ENCODE data around the gene PPP2R5A. TPM values are rescaled to one million over a fixed set of nuclear protein-coding genes. Genes with fewer than 3 reads are reported as not detected.

PPP2R5A gene
- total and polyA plus RNA-seq, 2 of the 13 experiments (the other 11 are each of a cell fraction or from before 2014, with no cell fraction given) = 22.0 to 31.4 TPM

DNA sequence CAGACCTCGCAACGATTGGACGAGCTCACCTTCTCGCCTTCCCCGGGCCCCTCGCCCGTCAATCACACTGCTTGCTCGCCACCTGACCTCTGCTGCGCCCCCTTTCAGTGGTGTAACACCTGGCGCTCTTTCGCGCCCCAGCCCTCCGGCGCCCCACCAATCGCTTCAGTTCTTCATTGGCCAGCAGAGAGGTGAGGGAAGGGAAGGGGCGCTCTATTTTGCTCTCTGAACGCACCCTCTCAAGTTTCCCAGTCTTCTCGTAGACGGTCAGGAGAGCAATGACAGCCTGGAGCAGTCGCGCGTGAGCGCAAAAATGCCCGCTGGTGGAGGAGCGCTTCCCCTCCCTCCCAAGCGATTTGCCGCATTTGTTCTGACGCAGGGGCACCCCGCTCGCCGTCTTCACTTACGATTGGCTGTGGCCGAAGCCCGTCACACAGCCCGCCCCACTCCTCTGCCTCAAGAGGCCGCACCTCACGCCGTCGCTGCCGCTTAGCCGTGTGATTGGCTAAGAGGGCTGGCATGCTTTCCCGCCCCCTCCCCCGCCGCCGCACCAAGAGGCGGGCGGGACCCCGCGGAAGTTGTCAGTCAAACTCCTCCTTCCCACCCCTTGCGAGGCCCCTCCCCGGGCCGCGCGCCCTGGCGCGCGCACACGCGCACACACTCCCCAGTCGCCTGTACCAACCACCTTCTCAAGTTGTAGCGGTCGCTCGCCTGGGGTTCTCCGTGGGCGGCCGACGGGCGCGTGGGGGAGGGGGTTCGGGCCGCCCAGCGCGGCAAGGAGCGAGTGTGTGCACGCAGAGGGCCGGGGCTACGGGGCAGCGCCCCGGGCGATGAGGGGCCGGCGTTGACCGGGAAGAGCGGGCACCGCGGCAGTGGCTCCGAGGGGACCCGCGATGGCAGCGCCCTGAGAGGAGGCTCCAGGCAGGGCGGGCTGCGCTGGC is at the start of gene PPP2R5A (continued):
- no peak for TF ChIP-seq PRPF4 (IDR thresholded peaks at IDR 0.05; ENCODE audit: low read depth, low read length, poor library complexity, severe bottlenecking)
- TF ChIP-seq MED13 (CRISPR knock-in tag; IDR thresholded peaks at IDR 0.05) = no peak; the same call in 1 of the 2 replicates
- TF ChIP-seq ZNF7 (CRISPR knock-in tag; IDR thresholded peaks at IDR 0.05) = peak; percentile 51
- no peak for TF ChIP-seq POLR2AphosphoS2 (IDR thresholded peaks at IDR 0.05; ENCODE audit: low read depth, low read length)
- TF ChIP-seq FIP1L1 (IDR thresholded peaks at IDR 0.05; ENCODE audit: borderline replicate concordance, insufficient read depth, low read depth, low read length) = no peak; the same call in 1 of the 2 replicates
- TF ChIP-seq, protein P1, sequence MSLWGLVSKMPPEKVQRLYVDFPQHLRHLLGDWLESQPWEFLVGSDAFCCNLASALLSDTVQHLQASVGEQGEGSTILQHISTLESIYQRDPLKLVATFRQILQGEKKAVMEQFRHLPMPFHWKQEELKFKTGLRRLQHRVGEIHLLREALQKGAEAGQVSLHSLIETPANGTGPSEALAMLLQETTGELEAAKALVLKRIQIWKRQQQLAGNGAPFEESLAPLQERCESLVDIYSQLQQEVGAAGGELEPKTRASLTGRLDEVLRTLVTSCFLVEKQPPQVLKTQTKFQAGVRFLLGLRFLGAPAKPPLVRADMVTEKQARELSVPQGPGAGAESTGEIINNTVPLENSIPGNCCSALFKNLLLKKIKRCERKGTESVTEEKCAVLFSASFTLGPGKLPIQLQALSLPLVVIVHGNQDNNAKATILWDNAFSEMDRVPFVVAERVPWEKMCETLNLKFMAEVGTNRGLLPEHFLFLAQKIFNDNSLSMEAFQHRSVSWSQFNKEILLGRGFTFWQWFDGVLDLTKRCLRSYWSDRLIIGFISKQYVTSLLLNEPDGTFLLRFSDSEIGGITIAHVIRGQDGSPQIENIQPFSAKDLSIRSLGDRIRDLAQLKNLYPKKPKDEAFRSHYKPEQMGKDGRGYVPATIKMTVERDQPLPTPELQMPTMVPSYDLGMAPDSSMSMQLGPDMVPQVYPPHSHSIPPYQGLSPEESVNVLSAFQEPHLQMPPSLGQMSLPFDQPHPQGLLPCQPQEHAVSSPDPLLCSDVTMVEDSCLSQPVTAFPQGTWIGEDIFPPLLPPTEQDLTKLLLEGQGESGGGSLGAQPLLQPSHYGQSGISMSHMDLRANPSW (CRISPR knock-in tag; IDR thresholded peaks at IDR 0.05; ENCODE audit: borderline replicate concordance) = no peak; the same call in 1 of the 2 replicates
- TF ChIP-seq FOXP1 (IDR thresholded peaks at IDR 0.05) = no peak
- no peak for TF ChIP-seq FOXP1 (CRISPR knock-in tag; IDR thresholded peaks at IDR 0.05)
- peak; percentile 54; the same call in 1 of the 2 replicates for TF ChIP-seq ZNF788 (CRISPR knock-in tag; IDR thresholded peaks at IDR 0.05; ENCODE audit: borderline replicate concordance)
- TF ChIP-seq, protein P2, sequence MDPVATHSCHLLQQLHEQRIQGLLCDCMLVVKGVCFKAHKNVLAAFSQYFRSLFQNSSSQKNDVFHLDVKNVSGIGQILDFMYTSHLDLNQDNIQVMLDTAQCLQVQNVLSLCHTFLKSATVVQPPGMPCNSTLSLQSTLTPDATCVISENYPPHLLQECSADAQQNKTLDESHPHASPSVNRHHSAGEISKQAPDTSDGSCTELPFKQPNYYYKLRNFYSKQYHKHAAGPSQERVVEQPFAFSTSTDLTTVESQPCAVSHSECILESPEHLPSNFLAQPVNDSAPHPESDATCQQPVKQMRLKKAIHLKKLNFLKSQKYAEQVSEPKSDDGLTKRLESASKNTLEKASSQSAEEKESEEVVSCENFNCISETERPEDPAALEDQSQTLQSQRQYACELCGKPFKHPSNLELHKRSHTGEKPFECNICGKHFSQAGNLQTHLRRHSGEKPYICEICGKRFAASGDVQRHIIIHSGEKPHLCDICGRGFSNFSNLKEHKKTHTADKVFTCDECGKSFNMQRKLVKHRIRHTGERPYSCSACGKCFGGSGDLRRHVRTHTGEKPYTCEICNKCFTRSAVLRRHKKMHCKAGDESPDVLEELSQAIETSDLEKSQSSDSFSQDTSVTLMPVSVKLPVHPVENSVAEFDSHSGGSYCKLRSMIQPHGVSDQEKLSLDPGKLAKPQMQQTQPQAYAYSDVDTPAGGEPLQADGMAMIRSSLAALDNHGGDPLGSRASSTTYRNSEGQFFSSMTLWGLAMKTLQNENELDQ (CRISPR knock-in tag; IDR thresholded peaks at IDR 0.05; ENCODE audit: borderline replicate concordance) = no peak
- peak; percentile 96 for TF ChIP-seq TBX3 (IDR thresholded peaks at IDR 0.05; ENCODE audit: borderline replicate concordance)
- peak; percentile 47; the same call in 1 of the 2 replicates for TF ChIP-seq ZNF331 (CRISPR knock-in tag; IDR thresholded peaks at IDR 0.05)
- TF ChIP-seq ZNF782 (CRISPR knock-in tag; IDR thresholded peaks at IDR 0.05; ENCODE audit: borderline replicate concordance) = 0 out of 2 replicates have a peak, but pooled peaks have one; percentile 18
- TF ChIP-seq, protein P3, sequence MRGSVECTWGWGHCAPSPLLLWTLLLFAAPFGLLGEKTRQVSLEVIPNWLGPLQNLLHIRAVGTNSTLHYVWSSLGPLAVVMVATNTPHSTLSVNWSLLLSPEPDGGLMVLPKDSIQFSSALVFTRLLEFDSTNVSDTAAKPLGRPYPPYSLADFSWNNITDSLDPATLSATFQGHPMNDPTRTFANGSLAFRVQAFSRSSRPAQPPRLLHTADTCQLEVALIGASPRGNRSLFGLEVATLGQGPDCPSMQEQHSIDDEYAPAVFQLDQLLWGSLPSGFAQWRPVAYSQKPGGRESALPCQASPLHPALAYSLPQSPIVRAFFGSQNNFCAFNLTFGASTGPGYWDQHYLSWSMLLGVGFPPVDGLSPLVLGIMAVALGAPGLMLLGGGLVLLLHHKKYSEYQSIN (CRISPR knock-in tag; IDR thresholded peaks at IDR 0.05; ENCODE audit: borderline replicate concordance) = no peak
- no peak for TF ChIP-seq ZNF251 (CRISPR knock-in tag; IDR thresholded peaks at IDR 0.05)
- peak; percentile 43; the same call in 1 of the 2 replicates for TF ChIP-seq ZNF614 (CRISPR knock-in tag; IDR thresholded peaks at IDR 0.05; ENCODE audit: borderline replicate concordance)
- no peak for TF ChIP-seq FOXK2 (IDR thresholded peaks at IDR 0.05)
- peak; percentile 73; the same call in 1 of the 2 replicates for TF ChIP-seq ZSCAN21 (CRISPR knock-in tag; IDR thresholded peaks at IDR 0.05; ENCODE audit: borderline replicate concordance)
- TF ChIP-seq ZBTB1 (CRISPR knock-in tag; IDR thresholded peaks at IDR 0.05; ENCODE audit: borderline replicate concordance) = no peak

All from HepG2 (cell line).